GM21515 (cell line): Measurements from ENCODE around the gene RTN1.

Experiments used
- ATAC-seq: cut with Tn5 transposase; IDR thresholded peaks from one replicate; pipeline ENCODE4 v1.9.1; 2021; ENCODE audit not compliant: unreplicated experiment

Gene RTN1

GRCh38 chr14:59631237-59631636 lies 239.3 kb downstream of the RTN1 start:
- no peak for ATAC-seq

DNA sequence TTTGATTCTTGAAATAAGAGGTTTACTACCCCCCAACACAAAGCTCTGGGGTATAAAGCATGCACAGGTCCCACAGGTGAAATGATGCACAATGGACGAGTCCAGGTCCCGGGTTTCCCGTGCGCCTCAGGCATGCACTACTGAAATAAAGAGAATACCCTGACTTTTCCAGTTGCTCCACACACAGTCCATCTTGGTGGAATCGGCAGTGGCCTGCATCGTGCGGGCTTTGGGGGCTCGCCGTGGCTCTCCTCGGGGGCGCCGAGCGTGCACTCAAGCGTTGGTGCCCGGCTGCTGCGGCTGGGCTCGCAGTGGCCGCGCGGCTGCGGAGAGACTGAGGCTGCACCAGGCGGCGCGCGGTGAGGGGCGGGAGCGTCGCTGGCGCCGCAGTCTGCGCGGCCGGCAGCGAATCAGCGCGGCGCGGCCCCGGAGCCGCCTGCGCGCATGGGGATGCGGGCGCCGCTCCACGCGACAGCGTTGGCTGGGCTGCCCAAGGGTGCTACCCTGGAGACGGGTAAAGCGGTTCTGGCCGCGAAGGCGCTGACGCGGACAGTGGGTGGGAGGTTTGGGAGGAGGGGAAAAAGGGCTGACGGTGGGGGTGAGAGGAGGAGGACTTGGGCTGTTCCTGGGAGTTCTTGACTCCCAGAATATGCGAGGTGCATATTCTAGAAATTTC lies 240.2 kb downstream of the RTN1 start:
- no peak for ATAC-seq

DNA sequence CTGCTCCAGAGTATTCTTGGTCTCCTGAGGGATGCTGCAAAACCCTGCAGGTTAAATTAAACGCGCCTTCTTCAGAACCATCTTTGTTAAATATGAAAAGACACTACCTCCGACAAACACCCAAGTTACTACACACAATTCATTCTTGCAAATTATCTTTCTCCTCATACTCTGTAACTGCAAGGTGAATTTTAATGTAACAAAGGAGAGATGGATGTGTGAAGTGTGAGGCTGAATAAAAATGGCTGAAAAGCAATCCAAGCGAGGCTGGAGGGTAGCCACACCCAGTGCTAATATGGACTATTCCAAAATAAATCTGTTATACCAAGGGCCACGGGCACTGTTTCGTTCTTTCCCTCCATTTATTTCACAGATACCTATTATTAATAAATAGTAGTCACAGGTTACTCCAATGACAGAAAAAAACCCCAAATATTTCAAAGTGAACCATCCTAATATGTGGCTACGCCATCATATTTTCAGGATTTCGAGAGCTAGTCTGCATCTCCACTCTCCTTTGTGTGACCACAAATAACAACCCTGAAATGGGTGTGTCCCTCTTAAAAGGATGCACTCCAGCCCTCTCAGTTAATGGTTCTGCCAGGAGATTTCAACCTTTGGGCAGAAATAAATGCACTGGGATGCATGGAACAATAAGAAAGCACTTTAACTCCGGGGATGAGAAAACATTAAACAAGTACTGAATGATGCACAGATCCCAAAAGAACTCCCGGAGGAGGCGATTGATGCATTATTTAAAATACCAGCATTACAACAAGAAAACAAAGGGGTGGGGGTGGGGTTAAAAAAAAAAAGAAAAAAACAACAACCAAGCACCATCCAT lies 240.9 kb downstream of the RTN1 start:
- ATAC-seq, result no peak

DNA sequence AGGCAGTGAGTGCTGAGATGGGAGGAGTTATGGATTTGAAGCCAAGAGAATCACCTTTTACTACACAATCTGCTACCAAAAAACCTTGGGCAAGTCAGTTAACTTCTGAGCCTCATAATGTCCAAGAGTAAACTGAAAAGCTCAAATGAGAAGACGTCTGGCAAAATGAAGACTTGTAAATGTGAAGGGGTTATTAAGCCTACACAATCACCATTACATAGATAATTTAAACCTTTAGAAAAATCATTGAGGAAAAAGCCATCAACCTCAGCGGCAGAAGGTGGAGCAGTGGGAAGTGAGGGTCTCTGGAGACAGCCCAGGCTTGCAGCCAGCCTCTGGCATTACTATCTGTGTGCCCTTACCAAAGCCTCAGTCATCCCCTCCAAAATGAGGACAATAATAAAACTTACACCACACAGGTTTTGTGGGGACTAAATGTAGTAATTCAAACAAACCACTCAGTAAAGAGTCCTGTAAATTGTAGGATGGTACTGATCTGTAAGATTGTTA lies 243.5 kb downstream of the RTN1 start:
- ATAC-seq, result no peak

GRCh38 chr14:59622631-59623030 lies 247.9 kb downstream of the RTN1 start:
- no peak for ATAC-seq

DNA sequence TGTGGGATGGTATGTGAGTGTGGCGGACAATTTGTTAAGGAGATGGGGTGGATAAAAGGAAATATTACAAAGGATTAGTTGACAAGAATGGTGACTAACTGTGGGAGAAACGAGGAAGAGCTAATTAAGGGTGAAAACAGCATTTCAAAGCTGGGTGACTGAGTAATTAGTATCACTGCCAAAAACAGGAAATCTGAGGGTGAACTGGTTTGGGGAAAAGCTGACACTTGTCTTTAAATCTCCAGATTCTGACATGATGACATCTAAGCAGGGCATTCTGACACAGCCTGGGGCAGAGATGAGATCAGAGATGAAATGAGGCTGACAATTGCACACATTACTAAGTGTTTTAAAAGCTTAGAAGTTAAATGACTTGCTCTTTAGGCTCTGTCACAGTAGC lies 251.5 kb downstream of the RTN1 start:
- ATAC-seq, result no peak

- ATAC-seq, result no peak
Observed at GRCh38 chr14:59601056-59601455, 269.5 kb downstream of the RTN1 start.

- no peak for ATAC-seq
Observed at GRCh38 chr14:59600211-59600945, 270.2 kb downstream of the RTN1 start.

- ATAC-seq, result no peak
Observed at GRCh38 chr14:59595071-59595470, 275.5 kb downstream of the RTN1 start.

DNA sequence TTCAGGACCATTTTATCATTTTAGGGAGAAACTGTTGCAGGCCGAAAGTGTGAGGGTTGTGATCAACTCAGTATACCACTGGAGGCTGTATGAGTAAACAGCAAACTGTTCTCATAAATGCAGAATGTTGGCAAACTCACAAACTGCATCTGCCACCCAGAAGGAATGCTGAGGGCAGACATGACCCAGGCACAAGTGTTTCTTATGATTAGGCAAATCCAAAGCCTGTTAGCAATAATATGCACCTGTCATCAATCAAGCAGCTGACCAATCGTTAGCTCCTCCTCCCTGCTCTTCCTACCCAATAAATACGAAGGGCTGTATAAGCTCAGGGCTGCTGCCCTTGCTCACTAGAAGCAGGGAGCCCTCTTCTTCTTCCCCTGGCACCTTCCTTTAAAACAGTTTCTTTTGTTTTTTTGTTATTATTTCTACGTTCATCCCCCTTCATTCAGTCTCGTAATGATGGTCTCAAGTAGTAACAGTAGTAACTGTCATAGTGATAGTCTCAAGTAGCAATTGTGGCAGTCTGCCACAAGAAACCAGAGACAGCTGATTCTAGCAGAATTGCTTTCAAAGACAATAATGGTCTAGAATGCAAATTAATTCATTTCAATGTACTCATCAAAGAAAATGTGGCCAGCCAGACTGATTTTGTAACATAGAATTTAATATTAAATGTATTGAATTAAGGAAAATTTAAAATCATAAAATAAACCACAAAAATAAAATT lies 278.8 kb downstream of the RTN1 start:
- no peak for ATAC-seq

DNA sequence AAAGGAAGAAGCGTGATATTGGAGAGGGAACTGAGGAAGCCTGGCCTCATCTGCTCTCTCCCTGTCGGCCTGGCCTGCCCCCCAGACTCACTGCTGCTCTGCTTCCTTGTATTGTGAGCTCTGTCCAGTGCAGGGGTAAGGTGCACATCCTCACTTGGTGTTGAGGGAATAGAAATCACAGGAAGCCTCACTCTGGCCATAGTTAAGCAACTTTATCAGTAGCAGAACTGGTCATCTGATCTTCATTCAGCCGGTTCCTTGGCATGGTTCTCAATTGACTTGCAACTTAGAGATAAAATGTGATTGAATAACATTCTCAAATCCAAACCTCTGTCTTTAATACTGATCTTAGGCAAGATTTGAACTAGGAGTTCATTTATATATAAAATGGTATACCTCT lies 282.5 kb downstream of the RTN1 start:
- no peak for ATAC-seq

DNA sequence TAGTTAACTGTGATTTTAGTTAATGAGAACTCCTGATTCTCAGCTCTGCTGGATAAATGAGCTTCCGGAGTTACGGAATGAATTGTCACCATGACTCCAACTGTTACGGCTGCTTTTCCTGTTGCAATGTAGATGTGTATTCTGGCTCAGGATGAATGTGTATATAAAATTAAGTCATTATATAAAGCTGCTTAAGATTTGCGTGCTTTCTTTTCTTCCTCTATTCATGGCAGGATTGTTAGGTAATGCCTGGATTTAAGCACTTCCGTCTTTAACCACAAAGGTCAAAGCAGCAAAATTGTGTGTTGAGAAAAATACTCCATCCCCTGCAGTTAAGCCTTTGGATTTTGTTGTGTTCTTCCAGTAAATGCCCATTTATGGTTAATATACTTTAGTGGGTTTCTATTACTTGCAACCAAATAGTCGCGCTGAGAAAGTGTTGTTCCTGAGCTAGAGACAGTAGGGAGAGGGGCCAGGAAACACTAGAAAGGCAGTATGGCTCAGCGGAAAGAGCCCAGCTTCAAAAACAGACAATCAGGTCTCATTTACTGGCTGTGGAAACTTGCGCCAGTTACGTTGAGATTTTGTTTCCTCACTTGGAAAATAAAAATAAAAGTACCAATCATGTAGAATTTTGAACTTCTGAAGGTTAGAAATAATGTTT lies 284.6 kb downstream of the RTN1 start:
- ATAC-seq, result no peak

GRCh38 chr14:59583755-59584154 lies 286.8 kb downstream of the RTN1 start:
- ATAC-seq, result no peak

GRCh38 chr14:59582845-59583509 lies 287.6 kb downstream of the RTN1 start:
- ATAC-seq, result no peak

- no peak for ATAC-seq
Observed at GRCh38 chr14:59582161-59582560, 288.4 kb downstream of the RTN1 start.

- no peak for ATAC-seq
Observed at GRCh38 chr14:59580911-59581310, 289.7 kb downstream of the RTN1 start.

- ATAC-seq, result peak; percentile 96
Observed at GRCh38 chr14:59576332-59577294, 294.0 kb downstream of the RTN1 start, which contains the start of gene CCDC175. CCDC175 (minus strand) TSS chr14:59576812; CDS start chr14:59576775, 37 bp downstream.

DNA sequence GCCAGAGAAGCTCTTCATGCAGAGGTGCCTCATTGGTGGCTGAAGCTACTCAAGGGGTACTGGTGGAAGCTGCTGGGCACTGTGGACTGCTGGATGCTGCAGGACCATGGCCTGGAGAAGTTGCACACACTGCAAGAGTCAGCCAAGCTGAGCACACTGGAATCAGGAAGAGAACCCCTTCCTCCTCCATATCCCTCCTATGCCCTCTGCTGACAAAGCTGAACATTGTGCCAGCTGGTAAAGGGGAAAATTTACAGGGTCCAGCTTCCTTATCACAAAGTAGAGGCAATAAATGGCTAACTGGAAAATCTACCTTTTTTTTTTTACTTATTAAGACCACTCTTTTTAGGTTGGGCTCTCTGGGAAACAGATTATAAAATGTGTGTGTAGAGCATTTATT lies 300.5 kb downstream of the RTN1 start:
- ATAC-seq, result no peak

GRCh38 chr14:59566725-59567124 lies 303.9 kb downstream of the RTN1 start:
- no peak for ATAC-seq
